HEK293 (cell line): ENCODE data around the gene PALD1.
A peak's percentile ranks its signal among the peaks of the same experiment; 100 is the strongest.
"Not testable (repeated sequence)": the region's sequence is repeated elsewhere in the genome, so short reads cannot be mapped to it uniquely, and the experiment has no call there.

ENCODE experiments used
- CTCF ChIA-PET: fragments of 350-600 bp; formaldehyde crosslinking; extraction: SDS; loops from one replicate; lab custom pipeline; 2021; ENCODE audit warnings: antibody characterized with exemption; lab: Yijun Ruan, JAX
- POLR2A ChIA-PET: fragments of 300-600 bp; formaldehyde crosslinking; extraction: SDS; loops from one replicate; lab custom pipeline; 2020; ENCODE audit warnings: antibody characterized with exemption, inconsistent platforms; lab: Yijun Ruan, JAX
- H3K27ac ChIP-seq: fragments of 200-500 bp; sonication (Bioruptor generic); 2 replicates; pipeline ENCODE4 v1.5.1; 2014; ENCODE audit warnings: low read depth, low read length, control low read depth, inconsistent platforms; ENCODE audit errors: extremely low read depth
- H3K36me3 ChIP-seq, 2 experiments: fragments of 200-500 bp in 1 of 2; sonication (Bioruptor generic) in 1 of 2; 1 replicate in 1 of 2; 2 replicates in 1 of 2; pipeline ENCODE4 v1.5.1; 2014 to 2017; ENCODE audit warnings: inconsistent platforms in 2 of 2, low read length in 2 of 2; ENCODE audit not compliant: control insufficient read depth in 2 of 2, insufficient read depth in 1 of 2
- H3K4me1 ChIP-seq: fragments of 200-500 bp; sonication (Bioruptor generic); 2 replicates; pipeline ENCODE4 v1.5.1; 2014; ENCODE audit warnings: mild to moderate bottlenecking, low read length, inconsistent platforms; ENCODE audit not compliant: control insufficient read depth, insufficient read depth
- H3K4me3 ChIP-seq: 2 replicates; pipeline ENCODE4 v1.5.1; 2011; ENCODE audit warnings: low read depth, mild to moderate bottlenecking, control low read depth, low read length, moderate library complexity
- H3K9me3 ChIP-seq: fragments of 200-500 bp; sonication (Bioruptor generic); 2 replicates; pipeline ENCODE4 v1.5.1; 2014; ENCODE audit warnings: low read depth, low read length, inconsistent platforms; ENCODE audit not compliant: control insufficient read depth, insufficient read depth
- BCL11B ChIP-seq: fragments of 450-650 bp; formaldehyde crosslinking; IDR thresholded peaks from 2 replicates; pipeline ENCODE4 v1.5.1; 2016; ENCODE audit warnings: low read depth, missing biosample characterization, missing genetic modification characterization
- KLF1 ChIP-seq: fragments of 450-650 bp; formaldehyde crosslinking; IDR thresholded peaks from 2 replicates; pipeline ENCODE4 v1.5.1; 2016; ENCODE audit warnings: missing biosample characterization, missing genetic modification characterization
- KLF9 ChIP-seq: fragments of 450-650 bp; formaldehyde crosslinking; IDR thresholded peaks from 2 replicates; pipeline ENCODE4 v1.5.1; 2016; ENCODE audit warnings: missing biosample characterization, missing genetic modification characterization, low read depth
- SP7 ChIP-seq: fragments of 450-650 bp; formaldehyde crosslinking; IDR thresholded peaks from 2 replicates; pipeline ENCODE4 v1.5.1; 2016; ENCODE audit warnings: missing biosample characterization, missing genetic modification characterization
- ZFP41 ChIP-seq: fragments of 450-650 bp; formaldehyde crosslinking; IDR thresholded peaks from 2 replicates; pipeline ENCODE4 v1.5.1; 2016; ENCODE audit warnings: missing biosample characterization, missing genetic modification characterization, borderline replicate concordance
- ZIC2 ChIP-seq: fragments of 450-650 bp; formaldehyde crosslinking; IDR thresholded peaks from 2 replicates; pipeline ENCODE4 v1.5.1; 2016; ENCODE audit warnings: missing biosample characterization, missing genetic modification characterization
- ZNF121 ChIP-seq: fragments of 450-650 bp; formaldehyde crosslinking; IDR thresholded peaks from 2 replicates; pipeline ENCODE4 v1.5.1; 2016; ENCODE audit warnings: missing biosample characterization, missing genetic modification characterization
- ZNF146 ChIP-seq: fragments of 450-650 bp; formaldehyde crosslinking; IDR thresholded peaks from 2 replicates; pipeline ENCODE4 v1.5.1; 2016; ENCODE audit warnings: missing biosample characterization, missing genetic modification characterization
- ZNF175 ChIP-seq: fragments of 450-650 bp; formaldehyde crosslinking; IDR thresholded peaks from 2 replicates; pipeline ENCODE4 v1.5.1; 2016; ENCODE audit warnings: missing biosample characterization, missing genetic modification characterization
- ZNF335 ChIP-seq: fragments of 450-650 bp; formaldehyde crosslinking; conservative IDR thresholded peaks from 2 replicates; pipeline ENCODE4 v1.5.1; 2016; ENCODE audit warnings: missing biosample characterization, missing genetic modification characterization
- ZNF433 ChIP-seq: fragments of 450-650 bp; formaldehyde crosslinking; IDR thresholded peaks from 2 replicates; pipeline ENCODE4 v1.5.1; 2016; ENCODE audit warnings: missing biosample characterization, missing genetic modification characterization, low read depth
- ZNF514 ChIP-seq: fragments of 450-650 bp; formaldehyde crosslinking; IDR thresholded peaks from 2 replicates; pipeline ENCODE4 v1.5.1; 2016; ENCODE audit warnings: missing biosample characterization, missing genetic modification characterization
- ZNF571 ChIP-seq: fragments of 450-650 bp; formaldehyde crosslinking; IDR thresholded peaks from 2 replicates; pipeline ENCODE4 v1.5.0; 2017; ENCODE audit warnings: missing biosample characterization, missing genetic modification characterization
- ZNF664 ChIP-seq: fragments of 450-650 bp; formaldehyde crosslinking; IDR thresholded peaks from 2 replicates; pipeline ENCODE4 v1.5.1; 2016; ENCODE audit warnings: missing biosample characterization, missing genetic modification characterization
- TF ChIP-seq, protein P1 (sequence below): fragments of 450-650 bp; formaldehyde crosslinking; IDR thresholded peaks from 2 replicates; pipeline ENCODE4 v1.5.1; 2016; ENCODE audit warnings: missing biosample characterization, missing genetic modification characterization
- TF ChIP-seq, protein P2 (sequence below): fragments of 450-650 bp; formaldehyde crosslinking; IDR thresholded peaks from 2 replicates; pipeline ENCODE4 v1.5.1; 2016; ENCODE audit warnings: missing biosample characterization, missing genetic modification characterization, borderline replicate concordance

PALD1 gene

DNA sequence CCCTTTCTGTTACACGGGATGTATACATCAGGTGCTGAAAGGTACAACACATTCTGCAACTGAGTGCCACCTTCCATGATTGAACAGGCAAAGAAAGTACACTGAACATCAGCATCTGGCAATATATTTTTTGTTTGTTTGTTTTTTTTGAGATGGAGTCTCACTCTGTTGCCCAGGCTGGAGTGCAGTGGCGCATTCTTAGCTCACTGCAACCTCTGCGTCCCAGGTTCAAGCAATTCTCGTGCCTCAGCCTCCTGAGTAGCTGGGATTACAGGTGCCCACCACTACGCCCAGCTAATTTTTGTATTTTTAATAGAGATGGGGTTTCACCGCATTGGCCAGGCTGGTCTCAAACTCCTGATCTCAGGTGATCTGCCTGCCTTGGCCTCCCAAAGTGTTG lies 5.3 kb downstream of the PALD1 start:
- H3K4me1 ChIP-seq = not testable (repeated sequence)
- H3K36me3 ChIP-seq = peaks cover 0 to 31% of the 10 kb centered on the region in 2 experiments; a peak in 2 of 3 replicates

DNA sequence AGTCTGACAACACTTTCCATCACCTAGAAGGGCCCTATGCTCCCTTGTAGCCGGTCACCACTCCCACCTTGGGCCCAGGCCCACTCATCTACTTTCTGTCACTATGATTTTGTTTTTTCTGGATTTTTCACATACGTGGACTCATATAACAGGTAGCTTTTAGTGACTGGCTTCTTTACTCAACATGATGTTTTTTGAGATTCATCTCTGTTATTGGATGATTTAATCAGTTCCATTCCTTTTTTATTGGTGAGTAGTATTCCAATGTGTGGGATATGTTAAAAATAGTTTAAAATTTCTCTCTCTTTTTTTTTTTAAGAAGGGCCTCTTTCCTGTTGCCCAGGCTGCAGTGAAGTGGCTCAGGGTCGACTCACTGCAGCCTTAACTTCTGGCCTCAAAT lies 9.3 kb downstream of the PALD1 start:
- Histone ChIP-seq H3K9me3 (no peaks in the 10 kb centered on the region), H3K4me3 (no peak overlapping the region), H3K27ac (no peak overlapping the region), H3K36me3 (peaks cover 0 to 20% of the 10 kb centered on the region in 2 experiments; a peak in 2 of 3 replicates), H3K4me1 (no peaks in the 10 kb centered on the region; the same call in 1 of the 2 replicates)
- CTCF ChIA-PET = no interaction called here
- no peak for TF ChIP-seq ZIC2 (tag by site-specific recombination)
- peak; percentile 85 for TF ChIP-seq ZNF146 (tag by site-specific recombination)
- TF ChIP-seq ZNF664 (tag by site-specific recombination) = peak; percentile 80
- POLR2A ChIA-PET = no interaction called here

More for the DNA sequence above, 5.3 kb downstream of the PALD1 start:
- H3K4me3 ChIP-seq, H3K9me3 ChIP-seq, H3K27ac ChIP-seq, POLR2A ChIA-PET: not testable (repeated sequence)
- peak; percentile 85 for TF ChIP-seq ZNF121 (tag by site-specific recombination)
- CTCF ChIA-PET = interaction anchor here (0.5 to 0.6 kb wide), 2 partner anchors 11 to 1213 kb away, joined by 3 read pairs; no protein-coding TSS in a partner anchor

DNA sequence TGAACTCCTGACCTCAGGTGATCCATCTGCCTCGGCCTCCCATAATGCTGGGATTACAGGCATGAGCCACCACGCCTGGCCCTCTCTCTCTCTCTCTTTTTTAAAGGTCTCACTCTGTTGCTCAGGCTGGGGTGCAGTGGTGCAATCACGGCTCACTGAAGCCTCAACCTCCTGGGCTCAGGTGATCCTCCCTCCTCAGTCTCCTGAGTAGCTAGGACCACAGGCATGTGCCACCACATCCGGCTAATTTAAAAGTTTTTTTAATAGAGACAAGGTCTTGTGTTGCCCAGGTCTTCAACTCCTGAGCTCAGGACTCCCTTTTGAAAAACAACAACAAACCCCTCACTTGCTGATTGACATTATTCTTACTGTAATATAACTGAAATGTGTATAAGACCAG lies 11.6 kb downstream of the PALD1 start:
- H3K27ac ChIP-seq = no peak overlapping the region
- ChIA-PET CTCF (no interaction called here), POLR2A (no interaction called here)
- TF ChIP-seq ZNF175 (tag by site-specific recombination) = no peak
- no peak for TF ChIP-seq SP7 (tag by site-specific recombination)
- TF ChIP-seq, protein P1, sequence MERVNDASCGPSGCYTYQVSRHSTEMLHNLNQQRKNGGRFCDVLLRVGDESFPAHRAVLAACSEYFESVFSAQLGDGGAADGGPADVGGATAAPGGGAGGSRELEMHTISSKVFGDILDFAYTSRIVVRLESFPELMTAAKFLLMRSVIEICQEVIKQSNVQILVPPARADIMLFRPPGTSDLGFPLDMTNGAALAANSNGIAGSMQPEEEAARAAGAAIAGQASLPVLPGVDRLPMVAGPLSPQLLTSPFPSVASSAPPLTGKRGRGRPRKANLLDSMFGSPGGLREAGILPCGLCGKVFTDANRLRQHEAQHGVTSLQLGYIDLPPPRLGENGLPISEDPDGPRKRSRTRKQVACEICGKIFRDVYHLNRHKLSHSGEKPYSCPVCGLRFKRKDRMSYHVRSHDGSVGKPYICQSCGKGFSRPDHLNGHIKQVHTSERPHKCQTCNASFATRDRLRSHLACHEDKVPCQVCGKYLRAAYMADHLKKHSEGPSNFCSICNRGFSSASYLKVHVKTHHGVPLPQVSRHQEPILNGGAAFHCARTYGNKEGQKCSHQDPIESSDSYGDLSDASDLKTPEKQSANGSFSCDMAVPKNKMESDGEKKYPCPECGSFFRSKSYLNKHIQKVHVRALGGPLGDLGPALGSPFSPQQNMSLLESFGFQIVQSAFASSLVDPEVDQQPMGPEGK (tag by site-specific recombination) = no peak
- no peak for TF ChIP-seq BCL11B (tag by site-specific recombination)
- no peak for TF ChIP-seq KLF9 (tag by site-specific recombination)
- TF ChIP-seq ZFP41 (tag by site-specific recombination) = no peak
- no peak for TF ChIP-seq ZNF571 (tag by site-specific recombination)
- TF ChIP-seq, protein P2, sequence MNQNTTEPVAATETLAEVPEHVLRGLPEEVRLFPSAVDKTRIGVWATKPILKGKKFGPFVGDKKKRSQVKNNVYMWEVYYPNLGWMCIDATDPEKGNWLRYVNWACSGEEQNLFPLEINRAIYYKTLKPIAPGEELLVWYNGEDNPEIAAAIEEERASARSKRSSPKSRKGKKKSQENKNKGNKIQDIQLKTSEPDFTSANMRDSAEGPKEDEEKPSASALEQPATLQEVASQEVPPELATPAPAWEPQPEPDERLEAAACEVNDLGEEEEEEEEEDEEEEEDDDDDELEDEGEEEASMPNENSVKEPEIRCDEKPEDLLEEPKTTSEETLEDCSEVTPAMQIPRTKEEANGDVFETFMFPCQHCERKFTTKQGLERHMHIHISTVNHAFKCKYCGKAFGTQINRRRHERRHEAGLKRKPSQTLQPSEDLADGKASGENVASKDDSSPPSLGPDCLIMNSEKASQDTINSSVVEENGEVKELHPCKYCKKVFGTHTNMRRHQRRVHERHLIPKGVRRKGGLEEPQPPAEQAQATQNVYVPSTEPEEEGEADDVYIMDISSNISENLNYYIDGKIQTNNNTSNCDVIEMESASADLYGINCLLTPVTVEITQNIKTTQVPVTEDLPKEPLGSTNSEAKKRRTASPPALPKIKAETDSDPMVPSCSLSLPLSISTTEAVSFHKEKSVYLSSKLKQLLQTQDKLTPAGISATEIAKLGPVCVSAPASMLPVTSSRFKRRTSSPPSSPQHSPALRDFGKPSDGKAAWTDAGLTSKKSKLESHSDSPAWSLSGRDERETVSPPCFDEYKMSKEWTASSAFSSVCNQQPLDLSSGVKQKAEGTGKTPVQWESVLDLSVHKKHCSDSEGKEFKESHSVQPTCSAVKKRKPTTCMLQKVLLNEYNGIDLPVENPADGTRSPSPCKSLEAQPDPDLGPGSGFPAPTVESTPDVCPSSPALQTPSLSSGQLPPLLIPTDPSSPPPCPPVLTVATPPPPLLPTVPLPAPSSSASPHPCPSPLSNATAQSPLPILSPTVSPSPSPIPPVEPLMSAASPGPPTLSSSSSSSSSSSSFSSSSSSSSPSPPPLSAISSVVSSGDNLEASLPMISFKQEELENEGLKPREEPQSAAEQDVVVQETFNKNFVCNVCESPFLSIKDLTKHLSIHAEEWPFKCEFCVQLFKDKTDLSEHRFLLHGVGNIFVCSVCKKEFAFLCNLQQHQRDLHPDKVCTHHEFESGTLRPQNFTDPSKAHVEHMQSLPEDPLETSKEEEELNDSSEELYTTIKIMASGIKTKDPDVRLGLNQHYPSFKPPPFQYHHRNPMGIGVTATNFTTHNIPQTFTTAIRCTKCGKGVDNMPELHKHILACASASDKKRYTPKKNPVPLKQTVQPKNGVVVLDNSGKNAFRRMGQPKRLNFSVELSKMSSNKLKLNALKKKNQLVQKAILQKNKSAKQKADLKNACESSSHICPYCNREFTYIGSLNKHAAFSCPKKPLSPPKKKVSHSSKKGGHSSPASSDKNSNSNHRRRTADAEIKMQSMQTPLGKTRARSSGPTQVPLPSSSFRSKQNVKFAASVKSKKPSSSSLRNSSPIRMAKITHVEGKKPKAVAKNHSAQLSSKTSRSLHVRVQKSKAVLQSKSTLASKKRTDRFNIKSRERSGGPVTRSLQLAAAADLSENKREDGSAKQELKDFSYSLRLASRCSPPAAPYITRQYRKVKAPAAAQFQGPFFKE (tag by site-specific recombination) = no peak
- TF ChIP-seq KLF1 = no peak
- no peak for TF ChIP-seq ZNF514
- no peak for TF ChIP-seq ZNF433 (tag by site-specific recombination)
- no peak for TF ChIP-seq ZNF335 (tag by site-specific recombination)
- no peak overlapping the region for H3K4me3 ChIP-seq
- H3K4me1 ChIP-seq = peaks cover 3% of the 10 kb centered on the region
- H3K36me3 ChIP-seq = peaks cover 0 to 15% of the 10 kb centered on the region in 2 experiments; a peak in 2 of 3 replicates
- no peaks in the 10 kb centered on the region for H3K9me3 ChIP-seq
